Activated naive CD8-positive, alpha-beta T cell (primary cell): ENCODE measurements around the gene GAK.

Experiments
- H3K27ac Mint-ChIP-seq: one replicate; pipeline ENCODE4 v1.8.0; 2021; ENCODE audit warnings: mixed read lengths
- H3K27me3 Mint-ChIP-seq: one replicate; pipeline ENCODE4 v1.8.0; 2021; ENCODE audit warnings: mixed read lengths
- H3K36me3 Mint-ChIP-seq: one replicate; pipeline ENCODE4 v1.8.0; 2021; ENCODE audit warnings: mixed read lengths
- H3K4me1 Mint-ChIP-seq: one replicate; pipeline ENCODE4 v1.8.0; 2021; ENCODE audit warnings: low read depth, mixed read lengths
- H3K4me3 Mint-ChIP-seq: one replicate; pipeline ENCODE4 v1.8.0; 2021; ENCODE audit warnings: mild to moderate bottlenecking, mixed read lengths
- H3K9me3 Mint-ChIP-seq: one replicate; pipeline ENCODE4 v1.8.0; 2021; ENCODE audit warnings: low read depth, mixed read lengths

The GAK gene

DNA sequence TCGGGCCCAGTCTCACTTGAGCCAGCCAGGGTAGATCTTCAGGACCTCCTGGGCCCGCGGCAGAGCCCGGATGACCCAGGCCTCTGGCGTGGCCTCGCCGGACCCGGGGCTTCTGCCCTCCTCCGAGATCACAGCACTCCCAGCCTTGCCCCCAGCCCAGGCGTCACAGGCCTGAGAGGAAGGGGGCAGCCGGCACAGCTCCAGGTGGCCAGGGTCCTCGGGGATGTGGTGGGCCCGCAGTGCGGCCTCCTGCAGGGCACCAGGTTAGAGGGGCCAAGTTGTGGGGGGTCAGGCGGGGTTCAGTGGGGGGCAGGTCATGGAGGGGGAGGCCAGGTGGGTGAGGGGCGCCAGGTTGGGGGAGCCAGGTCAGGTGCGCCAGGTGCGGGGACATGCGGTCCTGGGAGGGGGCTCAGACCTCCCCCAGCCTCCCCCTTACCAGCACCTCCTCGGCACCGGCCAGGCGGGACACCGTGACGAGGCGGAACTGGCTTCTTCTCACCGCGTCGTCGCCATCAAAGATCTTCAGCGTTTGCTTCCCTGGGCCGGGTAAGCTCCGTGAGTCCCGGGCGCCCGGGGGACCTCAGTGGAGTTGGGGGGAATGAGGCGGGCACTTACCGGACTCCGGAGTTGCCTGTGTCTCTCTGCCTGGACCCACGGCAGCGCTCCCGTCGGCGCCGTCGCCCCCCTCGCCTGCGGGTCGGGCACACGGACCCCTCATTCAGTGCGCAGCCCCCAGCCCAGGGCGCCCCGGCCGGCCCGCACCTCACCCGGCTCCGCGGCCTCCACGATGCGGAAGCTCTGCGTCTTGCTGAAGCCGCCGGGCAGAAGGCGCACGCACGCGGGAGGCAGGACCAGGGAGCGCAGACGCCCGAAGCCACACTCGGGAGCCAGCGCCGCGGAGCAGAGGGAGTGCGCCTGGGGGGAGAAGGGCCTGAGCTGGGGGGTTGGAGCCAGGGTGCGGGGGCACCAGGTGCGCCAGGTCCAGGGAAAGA lies 35.3 kb upstream of the GAK start:
- Mint-ChIP-seq H3K27ac (no peak overlapping the region), H3K4me3 (no peak overlapping the region), H3K9me3 (no peaks in the 10 kb centered on the region), H3K36me3 (no peaks in the 10 kb centered on the region), H3K27me3 (no peaks in the 10 kb centered on the region), H3K4me1 (peaks cover 11% of the 10 kb centered on the region)

DNA sequence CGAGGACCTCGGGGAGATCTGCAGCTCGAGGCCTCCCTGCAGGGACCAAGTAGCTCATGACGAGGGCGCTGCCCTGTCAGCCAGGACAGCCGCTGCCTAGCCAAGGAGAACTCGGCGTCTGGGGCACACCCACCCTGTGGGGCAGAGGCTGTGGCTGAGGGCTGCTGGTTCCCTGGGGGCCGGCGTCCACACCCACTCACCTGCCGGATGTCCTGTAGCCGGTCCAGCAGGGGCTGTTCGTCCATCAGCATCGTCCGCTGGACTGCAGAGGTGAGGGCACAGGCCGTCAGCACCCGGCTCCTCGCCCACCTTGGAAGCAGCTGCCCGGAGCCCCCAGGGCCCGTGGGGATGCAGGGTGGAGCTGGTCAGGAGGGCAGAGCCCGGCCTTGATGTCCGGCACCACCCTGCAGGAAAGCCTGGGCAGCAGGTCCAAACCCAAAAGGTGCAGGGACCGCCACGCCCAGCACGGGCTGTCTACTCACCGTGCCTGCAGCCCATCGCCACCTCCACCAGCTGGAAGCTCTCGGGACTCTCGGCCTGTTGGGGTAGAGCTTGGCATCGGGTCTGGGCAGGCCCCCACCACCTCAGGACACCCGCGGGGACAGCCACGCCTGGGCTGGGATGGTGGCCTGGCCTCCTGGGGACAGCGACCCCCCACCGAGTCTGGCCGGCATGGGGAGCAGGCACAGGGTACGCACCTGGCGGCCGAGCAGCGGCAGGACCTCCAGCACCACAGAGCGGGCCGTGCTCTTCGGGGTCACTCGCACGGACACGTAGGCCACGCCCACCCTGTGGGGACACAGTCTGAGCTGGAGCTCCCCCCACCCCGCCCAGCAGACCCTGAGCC lies 34.4 kb upstream of the GAK start:
- Mint-ChIP-seq H3K27me3 (no peaks in the 10 kb centered on the region), H3K4me1 (peaks cover 11% of the 10 kb centered on the region), H3K36me3 (no peaks in the 10 kb centered on the region), H3K9me3 (no peaks in the 10 kb centered on the region), H3K27ac (no peak overlapping the region), H3K4me3 (no peak overlapping the region)

DNA sequence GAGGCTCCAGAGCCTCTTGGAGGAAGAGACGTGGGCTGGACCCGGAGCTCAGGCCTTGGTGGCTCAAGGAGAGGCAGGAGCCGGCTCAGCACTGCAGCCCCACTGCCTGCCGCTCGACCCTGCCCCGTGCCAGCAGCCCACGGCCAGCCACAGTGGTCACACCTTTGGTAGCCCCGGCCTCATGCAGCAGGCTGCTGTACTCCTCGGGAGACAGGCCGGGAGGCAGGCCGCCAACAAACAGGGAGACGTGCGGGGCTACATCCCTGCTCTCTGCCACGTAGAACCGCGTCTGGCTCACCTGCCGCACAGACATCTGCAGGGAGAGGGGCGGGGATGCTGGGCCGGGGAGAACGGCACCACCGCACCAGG lies 33.6 kb upstream of the GAK start:
- Mint-ChIP-seq H3K4me1 (peaks cover 5% of the 10 kb centered on the region), H3K27ac (no peak overlapping the region), H3K36me3 (no peaks in the 10 kb centered on the region), H3K9me3 (no peaks in the 10 kb centered on the region), H3K4me3 (no peak overlapping the region), H3K27me3 (no peaks in the 10 kb centered on the region)

DNA sequence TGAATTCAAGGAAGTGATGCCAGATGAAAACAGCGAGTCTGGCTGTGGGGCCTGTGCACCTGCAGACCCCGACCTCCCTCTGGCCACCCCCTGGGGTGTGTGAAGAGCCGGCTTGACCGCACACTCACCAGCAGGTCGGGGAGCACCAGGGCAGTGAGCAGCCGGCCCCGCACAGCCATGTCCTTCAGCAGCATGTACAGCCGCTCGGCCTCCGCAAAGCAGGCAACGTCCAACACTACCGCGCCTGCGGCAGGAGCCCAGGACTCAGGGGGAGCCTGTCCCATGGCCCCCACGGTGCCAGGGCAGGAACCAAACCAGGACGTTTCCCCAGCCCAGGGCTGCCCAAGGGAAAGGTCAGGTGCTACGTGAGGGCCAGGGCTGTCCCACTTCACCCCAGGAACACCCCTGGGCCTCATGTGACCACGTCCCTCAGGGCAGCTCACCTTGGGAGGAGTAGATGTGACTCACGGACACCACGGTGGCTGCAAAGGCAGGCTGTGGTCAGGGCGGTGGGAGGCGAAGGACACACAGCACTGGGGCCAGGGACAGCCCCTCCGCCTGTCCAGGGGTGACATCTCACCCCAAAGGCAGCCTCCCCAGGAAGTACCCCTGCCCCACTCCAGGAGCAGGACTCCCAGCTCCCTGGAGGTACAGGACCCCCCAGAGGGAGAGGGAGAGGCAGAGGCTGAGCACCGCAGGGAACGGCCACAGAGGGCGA lies 33.1 kb upstream of the GAK start:
- Mint-ChIP-seq H3K4me3 (no peak overlapping the region), H3K27ac (no peak overlapping the region), H3K9me3 (no peaks in the 10 kb centered on the region), H3K4me1 (no peaks in the 10 kb centered on the region), H3K27me3 (no peaks in the 10 kb centered on the region), H3K36me3 (no peaks in the 10 kb centered on the region)

DNA sequence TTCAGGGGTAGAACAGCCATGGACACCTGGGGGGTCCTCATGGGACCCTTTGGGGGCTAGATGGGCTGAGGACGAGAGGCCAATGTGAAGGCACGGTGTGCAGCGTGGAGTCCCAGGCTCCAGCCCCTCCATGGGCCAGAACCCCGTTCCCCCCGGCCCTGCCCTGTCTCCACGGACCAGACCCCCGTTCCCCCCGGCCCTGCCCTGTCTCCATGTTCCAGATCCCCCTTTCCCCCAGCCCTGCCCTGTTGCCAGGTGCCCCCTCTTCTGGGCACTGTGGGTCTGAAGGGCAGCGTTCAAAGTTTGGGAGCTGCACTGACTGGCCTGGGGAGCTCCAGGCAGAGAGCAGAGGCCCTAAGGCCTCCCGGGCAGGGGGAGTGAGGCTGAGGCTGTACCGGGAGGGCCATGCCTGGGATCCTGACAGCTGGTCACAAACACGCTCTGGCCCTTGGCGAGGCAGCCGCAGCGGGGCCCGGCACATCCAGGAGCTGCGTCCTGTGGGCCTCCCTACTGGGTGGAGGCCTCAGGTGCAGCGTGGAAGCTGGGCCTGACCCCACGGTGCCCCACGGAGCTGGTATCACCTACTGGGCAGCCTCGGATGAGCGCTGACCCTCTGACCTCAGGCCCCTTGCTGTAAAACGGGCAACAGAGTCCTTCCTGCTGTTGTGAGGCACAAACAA lies 32.4 kb upstream of the GAK start:
- Mint-ChIP-seq H3K9me3 (no peaks in the 10 kb centered on the region), H3K27ac (no peak overlapping the region), H3K4me3 (no peak overlapping the region), H3K27me3 (no peaks in the 10 kb centered on the region), H3K4me1 (no peaks in the 10 kb centered on the region), H3K36me3 (no peaks in the 10 kb centered on the region)

DNA sequence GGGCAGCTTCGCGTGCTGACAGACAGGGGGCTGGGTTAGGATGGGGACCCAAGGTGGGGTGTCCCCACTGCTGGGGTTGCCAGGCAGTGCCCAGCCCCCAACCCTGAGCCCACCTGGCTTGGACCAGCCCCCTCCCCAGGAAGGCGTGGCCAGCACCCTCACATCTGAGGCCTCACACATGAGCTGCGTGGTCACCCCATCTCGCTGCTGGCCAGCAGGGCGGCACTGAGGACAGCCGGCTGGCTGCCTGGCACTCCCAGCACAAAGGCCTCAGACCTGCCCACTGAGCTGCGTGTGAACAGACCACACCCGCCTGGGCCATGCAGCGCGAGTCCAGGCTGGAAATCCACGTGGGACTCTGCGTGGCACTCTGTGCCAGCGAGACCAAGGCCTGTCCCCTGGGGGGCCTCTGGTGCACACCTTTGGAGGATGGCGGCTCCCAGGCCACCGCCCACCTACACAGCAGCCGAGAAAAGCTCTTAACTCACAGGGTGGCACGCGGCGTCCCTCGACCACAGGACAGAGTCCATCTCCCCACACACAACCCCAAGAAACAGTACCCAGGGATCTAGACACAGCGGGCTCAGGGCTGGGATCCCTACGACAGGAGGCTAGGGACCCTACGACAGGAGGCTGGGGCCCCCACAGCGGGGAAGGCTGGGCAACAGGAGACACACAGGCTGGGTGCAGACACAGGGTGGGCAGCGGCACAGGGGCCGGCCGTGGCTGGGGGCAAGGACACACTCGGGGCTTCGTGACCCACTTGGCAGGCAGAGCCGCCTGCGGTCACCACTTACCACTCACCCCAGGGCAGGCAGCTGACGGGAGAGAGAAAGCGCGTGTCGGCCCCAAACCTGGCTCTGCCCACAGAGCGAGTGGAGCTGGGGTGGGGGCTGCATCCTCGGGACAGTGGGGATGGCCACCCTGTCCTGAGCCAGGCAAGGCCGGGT lies 31.4 kb upstream of the GAK start:
- Mint-ChIP-seq H3K4me1 (no peaks in the 10 kb centered on the region), H3K27ac (no peak overlapping the region), H3K4me3 (no peak overlapping the region), H3K9me3 (no peaks in the 10 kb centered on the region), H3K36me3 (no peaks in the 10 kb centered on the region), H3K27me3 (no peaks in the 10 kb centered on the region)

DNA sequence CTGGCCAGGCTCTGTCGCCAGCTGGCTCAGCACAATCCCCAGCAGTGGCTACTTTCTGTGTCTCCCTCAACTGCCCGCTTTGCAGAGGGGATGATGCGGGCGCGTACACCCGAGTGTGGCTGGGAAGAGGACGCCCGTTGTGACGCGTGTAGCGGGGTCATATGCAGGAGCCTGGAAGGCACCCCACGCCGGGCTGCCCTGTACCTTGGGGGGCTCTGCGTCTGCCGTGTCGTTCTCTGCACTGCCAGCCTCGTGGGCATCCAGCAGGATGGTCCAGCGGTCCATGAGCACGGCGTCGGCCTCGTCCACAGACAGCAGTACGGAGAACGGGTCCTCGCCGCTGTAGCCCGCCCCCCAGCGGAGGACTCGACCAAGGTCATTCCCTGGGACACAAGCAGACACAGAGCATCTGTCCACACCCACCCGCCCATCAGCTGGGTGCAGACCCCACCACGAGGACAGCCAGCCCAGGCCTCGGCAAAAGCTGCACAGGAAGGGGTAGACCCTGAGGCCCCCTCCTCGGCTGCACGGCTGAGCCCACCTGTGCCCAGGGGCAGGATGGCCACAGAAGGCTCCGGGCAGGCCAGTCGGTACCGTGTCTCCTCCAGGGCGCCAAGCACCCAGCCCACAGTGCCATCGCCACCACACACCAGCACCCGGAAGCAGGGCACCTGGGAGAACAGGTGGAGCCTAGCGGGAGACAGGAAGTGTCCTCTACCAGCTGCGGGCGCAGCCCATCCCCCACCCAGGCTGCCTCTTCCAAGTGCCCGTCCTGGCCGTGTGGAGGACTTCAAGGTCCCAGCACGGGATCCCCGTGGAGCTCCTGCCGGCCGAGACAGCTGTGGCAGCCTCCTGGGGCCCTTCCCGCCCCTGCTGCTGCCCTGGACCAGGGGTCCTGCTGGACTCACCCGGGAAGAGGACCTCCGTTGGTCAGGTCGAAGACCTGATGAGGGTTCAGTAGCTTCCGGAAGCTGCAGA lies 30.4 kb upstream of the GAK start:
- Mint-ChIP-seq H3K36me3 (no peaks in the 10 kb centered on the region), H3K4me1 (no peaks in the 10 kb centered on the region), H3K9me3 (no peaks in the 10 kb centered on the region), H3K27ac (no peak overlapping the region), H3K4me3 (no peak overlapping the region), H3K27me3 (no peaks in the 10 kb centered on the region)

DNA sequence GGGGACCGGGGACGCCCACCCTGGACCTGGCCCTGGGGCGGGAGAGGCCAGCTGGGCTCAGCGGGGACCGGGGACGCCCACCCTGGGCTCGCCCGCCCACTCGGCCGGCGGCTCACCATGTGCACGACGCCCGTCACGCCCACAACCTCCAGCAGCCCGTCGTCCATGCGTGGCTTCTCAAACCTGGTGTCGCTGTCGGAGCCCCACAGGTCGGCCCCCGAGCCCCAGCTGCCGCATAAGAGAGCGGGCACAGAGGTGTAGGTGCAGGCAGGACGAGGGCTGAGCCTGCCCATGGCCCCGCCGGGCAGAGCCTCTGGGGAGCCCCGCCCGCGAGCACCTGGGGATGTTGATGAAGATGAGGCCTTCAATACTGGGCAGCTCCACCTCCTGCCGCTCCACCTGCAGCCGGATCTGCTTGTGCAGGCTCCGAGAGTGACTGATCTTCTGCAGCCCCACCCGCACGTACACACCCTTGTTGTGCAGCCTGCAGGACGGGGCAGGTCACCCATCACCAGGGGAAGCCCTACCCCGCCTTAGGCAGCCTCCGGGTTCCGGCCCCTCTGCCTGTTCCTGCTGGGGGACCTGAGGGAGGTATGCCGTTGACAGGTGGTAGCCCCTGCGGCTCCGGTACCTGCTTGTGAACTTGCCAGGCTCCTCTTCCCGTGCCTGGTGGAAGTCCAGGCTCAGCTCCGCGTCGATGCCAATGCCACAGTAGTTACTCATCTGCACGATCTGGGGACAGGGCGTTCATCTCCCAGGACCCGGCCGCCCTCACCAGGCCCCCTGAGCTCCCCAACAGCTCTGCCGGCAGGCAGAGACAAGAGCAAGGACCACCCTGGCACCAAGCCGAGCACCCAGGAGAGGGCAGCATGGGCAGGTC lies 29.5 kb upstream of the GAK start:
- no peak overlapping the region for H3K4me3 Mint-ChIP-seq
- no peak overlapping the region for H3K27ac Mint-ChIP-seq
- H3K36me3 Mint-ChIP-seq: no peaks in the 10 kb centered on the region
- no peaks in the 10 kb centered on the region for H3K9me3 Mint-ChIP-seq
- no peaks in the 10 kb centered on the region for H3K27me3 Mint-ChIP-seq
- H3K4me1 Mint-ChIP-seq: no peaks in the 10 kb centered on the region

DNA sequence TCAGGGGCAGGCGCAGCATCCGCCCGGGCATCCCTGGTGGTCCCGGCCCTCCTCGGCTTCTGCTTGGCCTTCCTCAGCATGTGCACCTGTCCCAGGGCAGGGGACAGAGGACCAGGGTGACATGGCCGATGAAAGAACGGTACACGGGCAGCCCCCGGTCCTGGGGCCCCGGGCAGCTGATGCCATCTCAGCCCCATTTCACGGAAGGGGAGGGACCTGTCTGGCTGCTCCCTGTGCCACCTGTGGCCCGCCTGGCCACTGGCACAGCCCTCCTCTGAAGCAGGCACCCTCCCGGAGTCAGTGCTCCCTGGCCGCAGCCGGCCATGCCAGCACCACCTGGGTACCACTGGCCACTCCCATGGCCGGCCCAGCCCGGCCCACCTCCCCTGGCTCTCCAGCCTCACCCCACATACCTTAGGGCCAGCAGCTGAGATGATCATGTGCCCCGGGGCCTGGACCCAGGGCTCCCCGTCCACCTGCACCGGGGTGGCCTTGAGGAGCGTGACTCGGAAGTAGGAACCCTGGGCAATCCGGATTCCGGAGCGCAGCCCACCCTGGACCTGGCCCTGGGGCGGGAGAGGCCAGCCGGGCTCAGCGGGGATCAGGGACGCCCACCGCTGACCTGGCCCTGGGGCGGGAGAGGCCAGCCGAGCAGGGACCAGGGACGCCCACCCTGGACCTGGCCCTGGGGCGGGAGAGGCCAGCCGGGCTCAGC lies 28.7 kb upstream of the GAK start:
- Mint-ChIP-seq H3K9me3 (no peaks in the 10 kb centered on the region), H3K36me3 (no peaks in the 10 kb centered on the region), H3K27ac (no peak overlapping the region), H3K27me3 (no peaks in the 10 kb centered on the region), H3K4me1 (no peaks in the 10 kb centered on the region), H3K4me3 (no peak overlapping the region)

DNA sequence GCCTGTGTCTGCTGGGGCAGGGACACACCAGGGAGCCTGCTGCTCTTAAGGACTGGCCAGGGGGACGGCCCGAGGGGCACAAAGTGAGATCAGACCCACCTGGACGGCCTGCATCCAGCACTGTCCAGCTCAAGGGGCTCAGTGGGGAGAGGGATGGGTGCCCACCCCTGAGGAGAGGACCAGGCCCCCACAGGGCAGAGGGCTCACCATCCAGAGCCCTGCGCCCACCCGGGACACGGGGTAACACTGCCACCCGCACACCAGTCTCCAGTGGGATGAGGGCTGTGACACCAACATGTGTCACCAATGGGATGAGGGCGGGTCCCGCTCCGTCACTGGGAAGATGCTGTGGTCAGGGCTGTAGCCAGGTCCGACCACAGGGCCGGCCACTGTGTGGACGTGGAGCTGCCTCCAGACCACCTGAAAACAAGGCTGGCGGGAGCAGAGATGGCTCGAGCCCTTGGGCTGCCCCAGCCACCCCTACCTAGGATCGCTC lies 28.1 kb upstream of the GAK start:
- Mint-ChIP-seq H3K4me1 (no peaks in the 10 kb centered on the region), H3K9me3 (no peaks in the 10 kb centered on the region), H3K27me3 (no peaks in the 10 kb centered on the region), H3K36me3 (no peaks in the 10 kb centered on the region), H3K4me3 (no peak overlapping the region), H3K27ac (no peak overlapping the region)

DNA sequence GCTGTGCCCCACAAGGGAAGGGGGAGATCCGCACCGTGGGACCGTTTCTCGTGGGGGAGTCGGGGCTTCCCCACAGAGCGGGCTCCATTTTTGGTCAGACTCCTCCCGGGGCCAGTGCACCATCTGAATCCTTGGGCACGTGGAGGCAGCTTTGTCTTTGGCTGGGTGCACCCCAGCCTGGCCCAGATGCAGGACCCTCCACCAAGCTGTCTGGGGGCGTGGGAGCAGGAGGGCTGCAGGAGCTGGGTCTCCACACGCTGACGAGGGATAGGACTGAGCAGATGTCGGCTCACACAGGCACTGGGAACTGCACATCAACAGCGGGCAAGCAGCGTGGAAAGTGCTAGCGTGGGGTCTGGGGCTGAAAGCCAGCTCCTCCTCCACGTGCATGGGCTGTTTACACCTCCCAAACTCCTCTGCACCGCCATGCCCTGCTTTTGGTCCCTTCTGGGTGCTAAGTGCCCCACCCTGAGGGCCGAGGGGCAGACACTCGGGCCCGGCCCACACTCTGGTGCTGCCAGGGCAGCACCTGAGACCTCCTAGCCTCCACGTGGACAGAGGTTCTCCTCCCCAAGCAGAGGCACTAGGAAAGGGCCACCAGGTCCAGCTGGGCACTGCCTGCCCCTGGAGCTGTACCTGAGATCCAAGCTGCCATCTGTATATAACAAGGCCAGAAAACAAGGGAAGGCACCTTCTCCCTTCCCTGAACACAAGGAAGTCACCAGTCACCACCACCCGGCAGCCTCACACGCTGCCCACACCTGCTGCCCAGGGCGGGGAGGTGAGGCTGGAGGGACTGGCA lies 27.4 kb upstream of the GAK start:
- Mint-ChIP-seq H3K36me3 (peaks cover 2% of the 10 kb centered on the region), H3K4me3 (no peak overlapping the region), H3K27ac (no peak overlapping the region)

More for the DNA sequence above, 27.4 kb upstream of the GAK start:
- no peaks in the 10 kb centered on the region for H3K27me3 Mint-ChIP-seq
- no peaks in the 10 kb centered on the region for H3K4me1 Mint-ChIP-seq
- H3K9me3 Mint-ChIP-seq: no peaks in the 10 kb centered on the region
